OCI-LY1 (cell line): Measurements from ENCODE around the gene DLK1.

Source experiments
- H2AFZ ChIP-seq: fragments of 200-600 bp; sonication (generic), shearing (Covaris generic); 2 replicates; pipeline ENCODE4 v1.6.0; 2014; ENCODE audit warnings: antibody characterized with exemption, mild to moderate bottlenecking, low read length
- H3F3A ChIP-seq: fragments of 200-600 bp; sonication (generic), shearing (Covaris generic); 2 replicates; pipeline ENCODE4 v1.6.0; 2014; ENCODE audit warnings: mild to moderate bottlenecking, antibody characterized with exemption, low read length, moderate library complexity; ENCODE audit not compliant: insufficient read depth
- H3K27ac ChIP-seq: fragments of 200-600 bp; sonication (generic); 2 replicates; pipeline ENCODE4 v1.5.1; 2014; ENCODE audit warnings: low read length, mixed run types, mild to moderate bottlenecking, low read depth; ENCODE audit not compliant: poor library complexity, severe bottlenecking
- H3K27me3 ChIP-seq: fragments of 200-600 bp; sonication (generic); 2 replicates; pipeline ENCODE4 v1.6.0; 2014; ENCODE audit warnings: antibody characterized with exemption, mild to moderate bottlenecking, low read length, moderate library complexity; ENCODE audit not compliant: insufficient read depth
- H3K36me3 ChIP-seq: fragments of 200-600 bp; sonication (generic); 2 replicates; pipeline ENCODE4 v1.6.1; 2014; ENCODE audit warnings: mild to moderate bottlenecking, antibody characterized with exemption, low read length, moderate library complexity, mixed read lengths; ENCODE audit not compliant: insufficient read depth
- H3K4me1 ChIP-seq: fragments of 200-600 bp; sonication (generic); 2 replicates; pipeline ENCODE4 v1.5.1; 2014; ENCODE audit warnings: mild to moderate bottlenecking, low read length, moderate library complexity; ENCODE audit not compliant: insufficient read depth, severe bottlenecking
- H3K4me2 ChIP-seq: fragments of 200-600 bp; sonication (generic), shearing (Covaris generic); 2 replicates; pipeline ENCODE4 v1.6.1; 2014; ENCODE audit warnings: low read length
- H3K4me3 ChIP-seq: fragments of 200-600 bp; sonication (generic); 2 replicates; pipeline ENCODE4 v1.5.1; 2014; ENCODE audit warnings: low read length, low read depth, mild to moderate bottlenecking, mixed read lengths; ENCODE audit not compliant: poor library complexity, severe bottlenecking
- H3K79me2 ChIP-seq: fragments of 200-600 bp; shearing (Covaris generic); 2 replicates; pipeline ENCODE4 v1.6.1; 2016; ENCODE audit warnings: mixed run types, low read length, mixed read lengths; ENCODE audit not compliant: insufficient read depth
- H3K9ac ChIP-seq: fragments of 200-600 bp; sonication (generic), shearing (Covaris generic); 2 replicates; pipeline ENCODE4 v1.6.1; 2014; ENCODE audit warnings: mild to moderate bottlenecking, low read length, mixed read lengths
- H3K9me2 ChIP-seq: fragments of 200-600 bp; sonication (generic), shearing (Covaris generic); 2 replicates; pipeline ENCODE4 v1.6.1; 2014; ENCODE audit warnings: low read depth, mild to moderate bottlenecking, low read length, mixed read lengths
- H3K9me3 ChIP-seq: fragments of 200-600 bp; shearing (Covaris generic); 2 replicates; pipeline ENCODE4 v1.6.1; 2014; ENCODE audit warnings: low read length, mixed read lengths
- H4K20me1 ChIP-seq: fragments of 200-600 bp; sonication (generic), shearing (Covaris generic); 2 replicates; pipeline ENCODE4 v1.6.0; 2016; ENCODE audit warnings: mild to moderate bottlenecking, low read length; ENCODE audit not compliant: insufficient read depth
- EZH2 ChIP-seq: fragments of 200-600 bp; sonication (generic), shearing (Covaris generic); IDR thresholded peaks from 2 replicates; pipeline ENCODE4 v1.8.0; 2017; ENCODE audit warnings: borderline replicate concordance, mixed run types, mild to moderate bottlenecking, antibody characterized with exemption, low read length, moderate library complexity, mixed read lengths
- TF ChIP-seq, protein P1 (sequence below): fragments of 200-600 bp; sonication (generic), shearing (Covaris generic); IDR thresholded peaks from 2 replicates; pipeline ENCODE4 v1.5.1; 2017; ENCODE audit warnings: mild to moderate bottlenecking, antibody characterized with exemption, low read length, moderate library complexity, mixed read lengths

The DLK1 gene

DNA sequence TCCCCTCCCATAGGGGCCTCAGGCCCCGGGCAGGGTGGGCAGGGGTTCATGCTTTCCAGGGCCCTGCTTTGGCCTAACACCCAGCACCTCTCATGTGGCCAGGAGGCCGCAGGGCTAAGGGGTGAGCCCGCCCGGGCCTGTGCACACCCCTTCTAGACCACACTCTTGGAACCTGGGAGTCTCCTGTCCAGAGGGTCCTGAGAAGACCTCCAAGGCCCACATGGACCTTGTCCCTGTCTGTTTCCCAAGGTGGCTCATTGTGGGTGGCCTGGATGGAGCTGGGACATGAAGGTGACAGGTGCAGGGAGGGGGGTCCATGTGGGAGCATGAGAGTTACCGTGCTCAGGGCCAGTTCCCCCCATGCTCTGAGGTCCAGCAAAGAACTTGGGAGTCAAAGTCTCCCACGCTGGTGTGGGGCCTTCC, 11.6 kb downstream of the DLK1 start:
- H3K9ac ChIP-seq, result no peak overlapping the region
- no peaks in the 10 kb centered on the region for H3K36me3 ChIP-seq
- H3K4me1 ChIP-seq, result no peaks in the 10 kb centered on the region
- TF ChIP-seq, protein P1, sequence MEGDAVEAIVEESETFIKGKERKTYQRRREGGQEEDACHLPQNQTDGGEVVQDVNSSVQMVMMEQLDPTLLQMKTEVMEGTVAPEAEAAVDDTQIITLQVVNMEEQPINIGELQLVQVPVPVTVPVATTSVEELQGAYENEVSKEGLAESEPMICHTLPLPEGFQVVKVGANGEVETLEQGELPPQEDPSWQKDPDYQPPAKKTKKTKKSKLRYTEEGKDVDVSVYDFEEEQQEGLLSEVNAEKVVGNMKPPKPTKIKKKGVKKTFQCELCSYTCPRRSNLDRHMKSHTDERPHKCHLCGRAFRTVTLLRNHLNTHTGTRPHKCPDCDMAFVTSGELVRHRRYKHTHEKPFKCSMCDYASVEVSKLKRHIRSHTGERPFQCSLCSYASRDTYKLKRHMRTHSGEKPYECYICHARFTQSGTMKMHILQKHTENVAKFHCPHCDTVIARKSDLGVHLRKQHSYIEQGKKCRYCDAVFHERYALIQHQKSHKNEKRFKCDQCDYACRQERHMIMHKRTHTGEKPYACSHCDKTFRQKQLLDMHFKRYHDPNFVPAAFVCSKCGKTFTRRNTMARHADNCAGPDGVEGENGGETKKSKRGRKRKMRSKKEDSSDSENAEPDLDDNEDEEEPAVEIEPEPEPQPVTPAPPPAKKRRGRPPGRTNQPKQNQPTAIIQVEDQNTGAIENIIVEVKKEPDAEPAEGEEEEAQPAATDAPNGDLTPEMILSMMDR, result no peak
- no peak for TF ChIP-seq EZH2
- H3K9me3 ChIP-seq, result no peaks in the 10 kb centered on the region
- no peak overlapping the region for H3K4me3 ChIP-seq
- H3K27me3 ChIP-seq, result peaks cover 5% of the 10 kb centered on the region; the same call in 1 of the 2 replicates
- H3F3A ChIP-seq, result no peaks in the 10 kb centered on the region
- H3K27ac ChIP-seq, result no peak overlapping the region
- no peaks in the 10 kb centered on the region for H3K79me2 ChIP-seq
- H3K9me2 ChIP-seq, result no peaks in the 10 kb centered on the region
- H3K4me2 ChIP-seq, result no peak overlapping the region
- no peak overlapping the region for H2AFZ ChIP-seq
- H4K20me1 ChIP-seq, result no peaks in the 10 kb centered on the region

DNA sequence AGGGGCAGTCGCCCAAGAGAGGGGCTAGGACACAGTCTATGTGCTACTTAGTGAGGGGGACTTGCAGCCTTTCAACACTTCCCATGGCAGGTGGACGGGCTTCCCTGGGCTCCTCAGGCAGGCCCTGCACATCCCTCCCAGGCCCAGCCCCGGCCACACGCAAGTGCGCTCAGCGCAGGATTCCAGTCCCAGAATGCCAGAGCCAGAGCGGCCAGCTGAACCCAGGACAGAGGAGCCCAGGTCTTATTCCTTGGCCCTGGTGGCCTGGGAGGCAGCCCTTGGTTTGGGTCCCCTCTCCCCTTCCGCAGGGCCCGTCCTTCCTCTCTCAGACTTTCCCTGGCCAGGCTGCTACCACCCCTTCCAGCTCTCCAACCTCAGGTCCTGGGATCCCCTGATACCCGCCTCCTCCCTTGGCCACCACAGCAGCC, 12.0 kb downstream of the DLK1 start:
- Histone ChIP-seq H3K79me2 (no peaks in the 10 kb centered on the region), H3K27ac (no peak overlapping the region), H3K9ac (no peak overlapping the region), H3K27me3 (peaks cover 5% of the 10 kb centered on the region; the same call in 1 of the 2 replicates), H3K9me3 (no peaks in the 10 kb centered on the region), H3K4me1 (no peaks in the 10 kb centered on the region), H3K4me3 (no peak overlapping the region), H3K36me3 (no peaks in the 10 kb centered on the region), H3K9me2 (no peaks in the 10 kb centered on the region), H4K20me1 (no peaks in the 10 kb centered on the region), H3F3A (no peaks in the 10 kb centered on the region), H2AFZ (no peak overlapping the region), H3K4me2 (no peak overlapping the region)
- no peak for TF ChIP-seq EZH2
- TF ChIP-seq, protein P1, result no peak

DNA sequence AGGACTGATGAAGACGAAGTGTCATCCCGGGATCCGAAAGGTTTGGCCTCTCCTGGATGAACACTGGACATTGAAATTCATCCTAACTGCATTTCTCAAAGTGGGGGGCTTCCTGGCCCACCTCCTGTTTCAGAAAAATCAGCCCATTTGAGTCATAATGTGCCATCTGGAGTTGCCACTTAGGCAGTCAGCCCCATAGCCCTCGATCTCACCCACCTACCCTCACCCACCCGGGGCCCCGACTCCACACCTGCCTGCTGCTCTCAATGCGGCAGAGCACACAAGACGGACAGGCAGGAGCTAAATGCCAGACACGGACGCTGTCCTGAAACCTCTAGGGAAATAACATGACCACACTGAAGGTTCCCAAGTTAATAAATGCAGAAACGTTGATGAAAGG, 12.6 kb downstream of the DLK1 start:
- H3K27me3 ChIP-seq, result peaks cover 9% of the 10 kb centered on the region; the same call in 1 of the 2 replicates
- no peak overlapping the region for H3K4me2 ChIP-seq
- H3K79me2 ChIP-seq, result no peaks in the 10 kb centered on the region
- H3K36me3 ChIP-seq, result no peaks in the 10 kb centered on the region
- TF ChIP-seq, protein P1, result no peak
- no peak for TF ChIP-seq EZH2
- no peaks in the 10 kb centered on the region for H4K20me1 ChIP-seq
- no peak overlapping the region for H3K9ac ChIP-seq
- no peak overlapping the region for H3K27ac ChIP-seq
- H3K9me2 ChIP-seq, result no peaks in the 10 kb centered on the region
- no peak overlapping the region for H2AFZ ChIP-seq
- H3K9me3 ChIP-seq, result no peaks in the 10 kb centered on the region
- H3K4me3 ChIP-seq, result no peak overlapping the region
- H3F3A ChIP-seq, result no peaks in the 10 kb centered on the region
- H3K4me1 ChIP-seq, result no peaks in the 10 kb centered on the region
